SJCRH30 (cell line): Measurements from ENCODE around the gene CDKL5. TPM values are rescaled to one million over a fixed set of nuclear protein-coding genes. Genes with fewer than 3 reads are reported as not detected.
A peak's percentile ranks its signal among the peaks of the same experiment; 100 is the strongest.

Experiments
- DNase-seq, 2 experiments: peaks; one replicate each; pipeline ENCODE4 v3.0.0-alpha.2; 2015 to 2020
- H3K27ac ChIP-seq: fragments of 250-450 bp; sonication (Bioruptor Pico); 2 replicates; pipeline ENCODE4 v1.5.1; 2020; ENCODE audit warnings: mild to moderate bottlenecking, moderate library complexity
- H3K27me3 ChIP-seq: fragments of 250-450 bp; sonication (Bioruptor Pico); 2 replicates; pipeline ENCODE4 v1.5.1; 2020; ENCODE audit warnings: mild to moderate bottlenecking, moderate library complexity
- H3K36me3 ChIP-seq: fragments of 250-450 bp; sonication (Bioruptor Pico); 2 replicates; pipeline ENCODE4 v1.5.1; 2020; ENCODE audit warnings: mild to moderate bottlenecking, moderate library complexity
- H3K4me1 ChIP-seq: fragments of 250-450 bp; sonication (Bioruptor Pico); 2 replicates; pipeline ENCODE4 v1.5.1; 2020; ENCODE audit warnings: mild to moderate bottlenecking, moderate library complexity
- H3K4me3 ChIP-seq: fragments of 250-450 bp; sonication (Bioruptor Pico); 2 replicates; pipeline ENCODE4 v1.5.1; 2020; ENCODE audit warnings: mild to moderate bottlenecking, moderate library complexity
- H3K9me3 ChIP-seq: fragments of 250-450 bp; sonication (Bioruptor Pico); replicated peaks from 2 replicates; pipeline ENCODE4 v1.5.1; 2020; ENCODE audit warnings: mild to moderate bottlenecking, moderate library complexity
- total RNA-seq: library from RNA; depleted of rRNA; stranded (reverse); fragments of >200 nt; shearing (Covaris generic); gene quantifications from 2 replicates; pipeline ENCODE4 v1.2.3, GENCODE V29; 2014; rRNA removed

Gene CDKL5
- total RNA-seq, 1 experiment from 2014 or later, result 5.4 TPM

DNA sequence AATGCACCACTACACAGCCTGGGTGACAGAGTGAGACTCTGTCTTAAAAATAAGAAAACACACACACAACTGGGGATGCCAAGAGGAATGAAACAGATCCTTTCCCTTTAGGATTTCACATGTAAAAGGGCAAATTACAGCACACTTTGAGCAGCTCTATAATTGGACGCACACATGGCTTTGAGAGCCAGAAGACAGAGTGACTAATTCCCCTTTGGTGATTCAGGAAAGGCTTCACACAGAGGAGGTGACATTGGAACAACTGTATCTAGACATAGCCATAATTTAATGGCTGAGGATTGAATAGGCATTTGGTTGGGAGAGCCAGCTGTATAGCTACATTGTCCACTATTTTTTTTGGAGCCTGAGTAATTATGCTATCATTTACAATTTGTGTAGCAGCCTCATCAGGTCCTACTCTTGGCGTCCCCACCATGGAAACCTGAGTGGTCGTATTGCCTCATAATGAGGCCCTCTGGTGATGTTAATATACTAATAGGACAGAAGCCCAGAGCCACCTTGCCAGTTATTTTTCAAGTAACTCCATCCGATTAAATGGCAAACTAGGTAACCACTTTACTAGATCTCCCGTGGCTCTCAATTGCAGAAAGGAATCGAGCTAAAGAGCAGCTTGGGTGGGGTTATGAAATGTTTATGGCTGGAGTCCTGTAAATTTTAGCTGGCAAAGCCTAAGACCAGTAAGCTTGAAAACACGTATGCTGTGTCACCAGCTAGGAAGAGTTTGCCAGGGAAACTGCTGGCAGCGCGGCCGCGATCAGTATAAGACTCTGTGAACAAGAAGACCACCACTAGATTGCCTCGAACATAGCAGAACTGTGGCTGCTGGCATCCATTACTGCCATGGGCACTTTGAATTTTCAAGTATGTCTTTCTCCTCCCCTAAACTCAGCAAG lies 273.6 kb downstream of the CDKL5 start:
- Histone ChIP-seq H3K27ac (no peak overlapping the region), H3K27me3 (no peaks in the 10 kb centered on the region), H3K36me3 (no peaks in the 10 kb centered on the region), H3K4me3 (no peak overlapping the region), H3K9me3 (no peaks in the 10 kb centered on the region), H3K4me1 (peaks cover 18% of the 10 kb centered on the region)
- no peak for DNase-seq

DNA sequence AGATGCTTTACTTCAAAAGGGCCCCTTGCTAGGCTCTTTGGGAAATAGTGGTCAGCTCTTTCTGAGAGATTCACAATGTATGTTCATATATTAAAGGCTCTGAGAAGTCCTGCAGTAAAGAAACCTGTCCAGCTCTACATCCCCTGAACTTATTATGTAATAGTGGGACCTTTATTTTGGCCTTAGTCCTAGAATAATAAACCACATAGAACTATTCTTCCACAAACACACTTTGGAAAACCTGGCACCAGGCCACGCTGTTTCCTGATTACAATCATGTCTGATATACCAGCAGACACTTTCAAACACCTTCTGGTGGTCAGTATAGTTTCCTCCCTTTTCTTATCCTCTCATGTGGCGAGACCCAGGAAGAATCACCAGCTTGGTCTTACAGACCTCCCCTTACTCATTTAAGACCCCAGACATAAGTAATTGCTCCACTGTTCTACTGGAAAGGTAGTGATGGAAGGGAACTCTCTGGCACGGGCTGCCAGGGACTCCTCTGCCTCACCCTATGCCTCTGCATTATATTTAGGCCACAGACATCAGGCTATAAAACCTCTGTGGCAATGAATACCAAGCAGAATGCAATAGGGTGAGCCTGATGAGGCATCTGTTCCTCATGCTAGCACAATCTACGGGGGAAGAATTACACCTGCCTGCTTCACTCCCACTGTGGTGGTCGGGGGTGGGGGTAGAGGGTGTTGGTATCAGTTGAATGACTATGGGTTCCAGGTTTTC lies 276.4 kb downstream of the CDKL5 start:
- peak; percentile 51 to 60 for DNase-seq
- Histone ChIP-seq H3K27me3 (no peaks in the 10 kb centered on the region), H3K36me3 (no peaks in the 10 kb centered on the region), H3K4me3 (no peak overlapping the region), H3K4me1 (peaks cover 18% of the 10 kb centered on the region), H3K27ac (no peak overlapping the region), H3K9me3 (no peaks in the 10 kb centered on the region)

DNA sequence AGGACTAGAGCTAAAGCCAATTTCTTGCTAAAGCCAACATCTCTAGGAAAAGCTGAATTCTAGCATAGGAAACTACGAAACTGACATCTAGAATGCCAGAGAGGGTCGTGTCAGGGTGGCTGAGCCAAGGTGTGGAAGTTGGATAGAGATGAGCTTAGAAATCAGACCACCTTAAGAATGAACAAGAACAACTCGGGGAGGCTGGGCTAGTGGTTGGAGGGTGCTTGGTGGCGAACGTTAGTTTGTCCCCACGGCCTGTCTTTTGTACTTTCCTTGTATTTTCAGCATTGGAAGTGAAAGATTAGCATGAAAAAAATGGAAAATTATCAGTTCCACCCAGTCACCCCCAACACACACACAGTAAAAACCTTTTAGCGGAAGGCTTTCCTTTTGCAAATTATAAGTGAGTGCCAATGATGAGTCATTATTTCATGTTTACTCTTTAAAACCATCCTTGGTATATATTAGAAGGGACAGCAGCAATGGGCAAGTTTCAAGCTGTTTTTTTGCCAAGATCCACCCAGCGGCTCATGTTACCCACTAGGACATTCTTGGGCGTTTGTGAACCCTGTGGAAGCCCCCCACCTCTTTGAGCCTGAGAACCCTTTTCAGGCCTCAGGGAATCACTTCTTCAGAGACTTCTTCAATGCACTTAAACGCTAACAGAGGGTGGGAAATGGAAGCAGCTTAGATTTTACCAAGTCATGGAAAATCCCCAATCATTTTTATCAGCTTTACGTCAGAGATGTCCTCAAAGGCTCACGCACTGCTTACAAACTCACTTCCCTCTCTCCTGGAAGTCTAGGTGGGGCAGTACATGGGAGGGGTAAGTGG lies 277.2 kb downstream of the CDKL5 start:
- Histone ChIP-seq H3K9me3 (no peaks in the 10 kb centered on the region), H3K4me3 (no peak overlapping the region), H3K27me3 (no peaks in the 10 kb centered on the region), H3K4me1 (peaks cover 18% of the 10 kb centered on the region), H3K36me3 (no peaks in the 10 kb centered on the region), H3K27ac (no peak overlapping the region)
- DNase-seq, result peak; percentile 8 to 28

Other genes starting within 250 kb of the CDKL5 start
- not detected in 2 replicates for gene BEND2, start 204.7 kb upstream of the CDKL5 start, total RNA-seq
- 27.9 and 30.2 TPM in 2 replicates for gene SCML2, start 70.9 kb upstream of the CDKL5 start, total RNA-seq
- not detected in 2 replicates for gene RS1, start 246.5 kb downstream of the CDKL5 start, total RNA-seq